HG03571 (cell line): ENCODE data around the gene DNAJB12.
"Not testable (repeated sequence)": the region's sequence is repeated elsewhere in the genome, so short reads cannot be mapped to it uniquely, and the experiment has no call there.

Experiments
- ATAC-seq: cut with Tn5 transposase; IDR thresholded peaks from one replicate; pipeline ENCODE4 v1.9.1; 2021; ENCODE audit not compliant: unreplicated experiment

DNAJB12 gene

GRCh38 chr10:72316748-72317435, 37.8 kb downstream of the DNAJB12 start:
- no peak for ATAC-seq

DNA sequence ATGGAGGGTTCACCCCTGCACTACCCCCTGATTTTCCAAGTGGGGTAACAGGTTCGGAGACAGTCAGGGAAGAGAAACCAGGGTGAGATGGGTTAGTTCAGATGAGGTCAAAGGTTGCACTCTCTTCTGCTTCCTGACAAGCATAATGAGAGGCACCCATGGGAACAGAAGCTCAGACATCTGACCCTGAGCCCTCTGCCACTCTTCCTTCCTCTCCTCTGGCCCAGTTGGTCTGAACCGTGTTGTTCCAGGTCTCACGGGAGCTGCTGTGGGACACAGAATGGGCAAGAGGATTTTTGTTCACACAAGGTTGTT, 38.4 kb downstream of the DNAJB12 start:
- no peak for ATAC-seq

- no peak for ATAC-seq
Measured at GRCh38 chr10:72315611-72316385, 38.9 kb downstream of the DNAJB12 start.

DNA sequence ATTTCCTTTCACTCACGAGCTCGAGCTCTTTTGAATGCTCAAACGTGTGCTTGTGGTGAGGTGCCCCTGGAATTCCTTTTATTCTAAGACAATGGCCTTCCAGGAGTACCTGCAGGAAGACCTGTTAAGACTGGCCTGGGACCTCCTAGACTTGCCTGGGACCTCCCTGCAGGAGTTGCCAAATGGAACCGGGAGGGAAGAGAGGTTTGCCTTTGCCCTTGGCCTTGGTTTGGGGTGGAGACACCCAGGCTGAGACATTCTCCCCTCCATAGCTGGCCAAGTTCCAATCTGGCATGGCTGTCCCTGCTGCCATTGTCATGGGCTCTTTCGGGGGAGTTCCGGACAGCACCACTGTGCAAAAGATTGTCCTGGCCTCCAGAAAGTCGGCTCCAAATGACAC, 39.7 kb downstream of the DNAJB12 start:
- ATAC-seq = no peak

- no peak for ATAC-seq
Measured at GRCh38 chr10:72314263-72314662, 40.5 kb downstream of the DNAJB12 start.

GRCh38 chr10:72312865-72313391, 41.8 kb downstream of the DNAJB12 start:
- ATAC-seq = no peak

- ATAC-seq = no peak
Measured at GRCh38 chr10:72311667-72312066, 43.1 kb downstream of the DNAJB12 start.

DNA sequence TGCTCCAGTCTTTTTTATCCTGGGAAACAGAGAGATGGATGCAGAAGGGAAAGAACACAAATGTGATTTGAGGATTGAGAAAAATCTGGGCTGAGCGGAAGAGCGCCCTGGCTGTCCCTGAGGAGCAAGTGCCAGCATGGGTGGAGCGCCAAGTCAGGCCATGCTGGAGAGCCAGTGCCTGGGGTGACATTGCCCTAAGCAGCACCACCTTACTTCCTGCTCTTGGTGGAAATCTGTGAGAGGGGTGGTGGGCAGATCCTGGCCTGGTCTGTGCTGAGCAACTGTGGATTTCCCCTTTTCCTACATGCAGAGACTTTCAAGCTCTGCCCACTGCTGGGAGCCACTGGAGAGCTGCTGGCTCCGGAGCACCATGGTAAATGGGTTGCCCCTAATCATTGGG, 44.1 kb downstream of the DNAJB12 start:
- no peak for ATAC-seq

- no peak for ATAC-seq
Measured at GRCh38 chr10:72310241-72310633, 44.5 kb downstream of the DNAJB12 start.

GRCh38 chr10:72309290-72310240, 45.2 kb downstream of the DNAJB12 start:
- ATAC-seq = no peak

DNA sequence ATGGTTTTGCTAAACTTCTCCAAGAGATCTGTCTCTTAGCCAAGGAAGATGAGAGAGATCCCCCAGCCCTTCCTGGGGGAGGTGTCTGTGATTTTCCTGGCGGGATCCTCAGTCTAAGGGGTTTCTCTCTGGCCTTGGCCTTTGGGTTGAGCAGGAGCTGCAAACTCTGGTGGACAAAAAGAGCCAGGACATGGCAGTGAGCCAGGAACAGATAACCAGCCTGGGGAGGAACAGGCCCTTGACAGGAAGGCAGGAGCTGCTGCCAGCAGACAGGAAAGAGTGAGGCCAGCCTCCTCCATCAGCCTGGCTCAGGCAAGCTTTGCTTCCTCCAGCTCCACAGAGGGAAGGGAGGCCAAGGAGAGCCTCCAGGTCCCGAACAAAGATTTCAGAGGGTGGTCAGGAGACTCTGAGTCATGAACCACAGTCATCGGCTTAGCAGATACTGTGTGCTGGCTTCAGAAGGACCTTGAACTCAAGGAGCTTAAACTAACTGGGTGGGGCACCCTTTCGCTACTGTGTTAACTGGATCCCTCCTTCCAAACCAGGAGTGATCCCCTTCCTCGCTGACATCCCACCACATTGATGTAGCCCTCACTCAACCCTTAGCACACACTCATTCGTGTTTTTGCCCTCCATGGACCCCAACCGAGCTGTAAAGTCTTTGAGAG, 46.3 kb downstream of the DNAJB12 start:
- no peak for ATAC-seq

GRCh38 chr10:72307711-72308110, 47.0 kb downstream of the DNAJB12 start:
- not testable (repeated sequence) for ATAC-seq

- ATAC-seq = no peak
Measured at GRCh38 chr10:72306215-72306760, 48.4 kb downstream of the DNAJB12 start.

DNA sequence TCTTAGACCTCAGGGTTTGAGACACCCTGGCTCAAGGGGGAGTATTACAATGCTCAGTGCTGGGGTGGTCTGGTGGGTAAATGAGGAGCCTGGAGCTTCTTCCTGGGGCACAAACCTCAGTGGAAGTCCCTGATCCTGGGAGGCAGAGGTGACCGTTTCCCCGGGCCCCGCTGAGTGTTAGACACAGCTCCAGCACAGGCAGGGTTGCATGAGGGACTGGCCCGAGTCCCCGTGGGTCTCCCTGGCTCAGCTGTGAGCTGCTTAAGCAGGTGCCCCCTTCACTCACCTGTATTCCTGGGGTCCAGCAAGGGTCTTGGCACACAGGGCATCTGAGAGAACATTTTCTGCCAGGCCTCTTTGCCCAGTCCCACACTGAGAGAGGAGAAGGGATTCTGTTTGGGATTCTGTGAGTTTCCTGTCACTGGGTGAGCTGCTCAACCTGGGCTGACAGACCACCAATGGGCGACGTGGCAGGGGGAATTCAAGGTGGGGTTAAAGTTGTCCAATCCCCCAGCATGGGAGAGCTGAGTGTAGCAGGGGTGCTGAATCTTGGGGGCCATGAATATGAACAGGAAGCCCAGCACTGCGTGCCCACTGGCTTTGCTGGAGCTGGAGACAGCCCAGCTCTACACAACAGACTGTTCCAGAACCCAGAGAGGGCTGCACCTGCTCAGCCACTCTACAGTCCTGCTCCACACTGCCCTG, 51.1 kb downstream of the DNAJB12 start:
- ATAC-seq = no peak

GRCh38 chr10:72298592-72299519, 55.9 kb downstream of the DNAJB12 start:
- no peak for ATAC-seq

DNA sequence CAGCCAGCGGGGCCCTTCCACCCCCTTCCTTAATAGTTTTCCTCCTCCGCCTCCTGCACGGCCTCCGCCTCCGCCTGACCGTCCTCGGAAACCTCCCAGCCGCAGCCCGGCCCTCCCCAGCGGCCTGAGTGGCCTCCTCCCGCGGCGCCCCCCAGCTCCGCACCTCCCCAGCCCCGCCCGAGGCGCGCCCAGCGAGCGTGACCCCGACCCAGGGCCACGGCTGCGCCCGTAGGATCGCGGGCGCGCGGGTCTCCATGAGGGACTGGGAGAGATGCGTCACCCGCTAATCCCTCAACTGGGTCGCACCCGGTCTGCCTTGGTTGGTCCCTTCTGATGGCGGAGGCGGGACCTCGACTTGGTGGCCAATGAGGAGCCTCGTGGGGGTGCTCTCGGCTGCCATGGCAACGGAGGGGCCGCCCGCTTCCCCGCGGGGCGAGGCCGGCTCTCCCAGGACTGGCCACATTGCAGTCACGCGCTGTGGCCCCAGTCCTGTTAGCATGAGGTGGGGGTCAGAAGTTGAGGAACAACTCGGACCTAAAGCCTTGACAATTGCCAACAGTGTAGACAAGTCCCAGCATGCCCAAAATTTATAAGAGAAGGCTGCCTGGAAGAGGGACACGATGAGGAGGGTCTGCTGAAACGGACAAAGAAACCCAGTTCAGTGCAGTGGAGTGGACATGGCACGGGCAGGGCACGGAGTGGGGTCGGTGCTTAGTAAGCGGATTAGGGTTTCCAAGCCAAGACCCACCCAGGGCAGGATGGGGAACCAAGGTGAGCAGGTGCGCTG, 56.7 kb downstream of the DNAJB12 start:
- ATAC-seq = peak; percentile 73

DNA sequence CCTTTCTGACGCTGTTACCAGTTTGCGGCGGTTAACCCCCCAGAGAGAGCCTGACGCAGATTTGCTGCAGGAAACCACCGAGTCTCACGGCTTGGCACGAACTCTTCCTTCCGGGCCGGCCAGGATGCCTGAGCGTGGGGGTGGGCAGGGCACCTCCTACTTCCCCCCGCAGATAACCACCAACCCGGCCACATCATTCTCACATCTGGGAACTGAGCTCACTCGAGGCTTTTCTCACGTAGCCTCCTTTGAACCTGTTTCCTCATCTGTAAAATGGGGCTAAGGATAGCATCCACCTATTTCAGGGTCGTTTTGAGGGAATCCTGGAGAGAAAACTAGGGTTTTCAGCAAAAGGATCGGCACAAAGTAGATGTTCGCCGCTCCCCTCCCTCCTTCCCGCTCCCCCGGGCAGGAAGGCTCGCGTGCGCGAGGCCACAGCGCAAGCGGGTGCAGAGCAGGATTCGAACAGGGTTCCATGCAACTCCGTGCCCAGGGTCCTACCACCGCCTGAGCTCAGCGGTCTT, 57.4 kb downstream of the DNAJB12 start:
- peak; percentile 51 for ATAC-seq

GRCh38 chr10:72296829-72297280, 57.9 kb downstream of the DNAJB12 start:
- ATAC-seq = not testable (repeated sequence)
